ENCODE data around the gene TAS1R3. TPM values are rescaled to one million over a fixed set of nuclear protein-coding genes. Genes with fewer than 3 reads are reported as not detected.

The TAS1R3 gene
- total and polyA plus RNA-seq, 4 donors, result 0.19 to 0.36 (median 0.33) TPM; not detected in 1

GRCh38 chr1:1340185-1340584 is 9.1 kb downstream of the TAS1R3 start (continued):
- TF ChIP-seq, protein P1, sequence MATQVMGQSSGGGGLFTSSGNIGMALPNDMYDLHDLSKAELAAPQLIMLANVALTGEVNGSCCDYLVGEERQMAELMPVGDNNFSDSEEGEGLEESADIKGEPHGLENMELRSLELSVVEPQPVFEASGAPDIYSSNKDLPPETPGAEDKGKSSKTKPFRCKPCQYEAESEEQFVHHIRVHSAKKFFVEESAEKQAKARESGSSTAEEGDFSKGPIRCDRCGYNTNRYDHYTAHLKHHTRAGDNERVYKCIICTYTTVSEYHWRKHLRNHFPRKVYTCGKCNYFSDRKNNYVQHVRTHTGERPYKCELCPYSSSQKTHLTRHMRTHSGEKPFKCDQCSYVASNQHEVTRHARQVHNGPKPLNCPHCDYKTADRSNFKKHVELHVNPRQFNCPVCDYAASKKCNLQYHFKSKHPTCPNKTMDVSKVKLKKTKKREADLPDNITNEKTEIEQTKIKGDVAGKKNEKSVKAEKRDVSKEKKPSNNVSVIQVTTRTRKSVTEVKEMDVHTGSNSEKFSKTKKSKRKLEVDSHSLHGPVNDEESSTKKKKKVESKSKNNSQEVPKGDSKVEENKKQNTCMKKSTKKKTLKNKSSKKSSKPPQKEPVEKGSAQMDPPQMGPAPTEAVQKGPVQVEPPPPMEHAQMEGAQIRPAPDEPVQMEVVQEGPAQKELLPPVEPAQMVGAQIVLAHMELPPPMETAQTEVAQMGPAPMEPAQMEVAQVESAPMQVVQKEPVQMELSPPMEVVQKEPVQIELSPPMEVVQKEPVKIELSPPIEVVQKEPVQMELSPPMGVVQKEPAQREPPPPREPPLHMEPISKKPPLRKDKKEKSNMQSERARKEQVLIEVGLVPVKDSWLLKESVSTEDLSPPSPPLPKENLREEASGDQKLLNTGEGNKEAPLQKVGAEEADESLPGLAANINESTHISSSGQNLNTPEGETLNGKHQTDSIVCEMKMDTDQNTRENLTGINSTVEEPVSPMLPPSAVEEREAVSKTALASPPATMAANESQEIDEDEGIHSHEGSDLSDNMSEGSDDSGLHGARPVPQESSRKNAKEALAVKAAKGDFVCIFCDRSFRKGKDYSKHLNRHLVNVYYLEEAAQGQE (IDR thresholded peaks at IDR 0.05), result no peak
- no peak for TF ChIP-seq FOXA1 (IDR thresholded peaks at IDR 0.05)
- TF ChIP-seq YY1 (IDR thresholded peaks at IDR 0.05), result no peak
- TF ChIP-seq TAF1 (conservative IDR thresholded peaks at IDR 0.05), result no peak
- TF ChIP-seq EGR1 (IDR thresholded peaks at IDR 0.05; ENCODE audit: low read depth in 2 of 2), result no peak
- TF ChIP-seq RXRA (IDR thresholded peaks at IDR 0.05), result no peak

GRCh38 chr1:1340791-1341548 is 9.9 kb downstream of the TAS1R3 start:
- peaks cover 0 to 31% (median 13%) of the 10 kb centered on the region in 4 donors for H3K36me3 ChIP-seq (ENCODE audit: control insufficient read depth in 4 of 4, insufficient read depth in 3 of 4, low read depth in 1 of 4, low read length in 3 of 4)
- TF ChIP-seq HNF4A (conservative IDR thresholded peaks at IDR 0.05), result no peak
- no peak for DNase-seq (ENCODE audit: low spot score)

GRCh38 chr1:1341549-1342021 is 10.5 kb downstream of the TAS1R3 start:
- no peak overlapping the region for H3K9ac ChIP-seq (ENCODE audit: low read depth in 1 of 2, low read length in 2 of 2)
- no peak for TF ChIP-seq RAD21 (IDR thresholded peaks at IDR 0.05)
- no peak for TF ChIP-seq FOXA2 (IDR thresholded peaks at IDR 0.05)
- TF ChIP-seq, protein P2, sequence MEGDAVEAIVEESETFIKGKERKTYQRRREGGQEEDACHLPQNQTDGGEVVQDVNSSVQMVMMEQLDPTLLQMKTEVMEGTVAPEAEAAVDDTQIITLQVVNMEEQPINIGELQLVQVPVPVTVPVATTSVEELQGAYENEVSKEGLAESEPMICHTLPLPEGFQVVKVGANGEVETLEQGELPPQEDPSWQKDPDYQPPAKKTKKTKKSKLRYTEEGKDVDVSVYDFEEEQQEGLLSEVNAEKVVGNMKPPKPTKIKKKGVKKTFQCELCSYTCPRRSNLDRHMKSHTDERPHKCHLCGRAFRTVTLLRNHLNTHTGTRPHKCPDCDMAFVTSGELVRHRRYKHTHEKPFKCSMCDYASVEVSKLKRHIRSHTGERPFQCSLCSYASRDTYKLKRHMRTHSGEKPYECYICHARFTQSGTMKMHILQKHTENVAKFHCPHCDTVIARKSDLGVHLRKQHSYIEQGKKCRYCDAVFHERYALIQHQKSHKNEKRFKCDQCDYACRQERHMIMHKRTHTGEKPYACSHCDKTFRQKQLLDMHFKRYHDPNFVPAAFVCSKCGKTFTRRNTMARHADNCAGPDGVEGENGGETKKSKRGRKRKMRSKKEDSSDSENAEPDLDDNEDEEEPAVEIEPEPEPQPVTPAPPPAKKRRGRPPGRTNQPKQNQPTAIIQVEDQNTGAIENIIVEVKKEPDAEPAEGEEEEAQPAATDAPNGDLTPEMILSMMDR (IDR thresholded peaks at IDR 0.05; ENCODE audit: low read depth, low read length, missing input control), result no peak
- no peak for TF ChIP-seq SP1 (IDR thresholded peaks at IDR 0.05)
- TF ChIP-seq NR2F2 (IDR thresholded peaks at IDR 0.05), result no peak
- no peak for TF ChIP-seq JUND (IDR thresholded peaks at IDR 0.05)
- no peak for TF ChIP-seq YY1 (IDR thresholded peaks at IDR 0.05)
- TF ChIP-seq TAF1 (conservative IDR thresholded peaks at IDR 0.05), result no peak
- TF ChIP-seq, protein P3, sequence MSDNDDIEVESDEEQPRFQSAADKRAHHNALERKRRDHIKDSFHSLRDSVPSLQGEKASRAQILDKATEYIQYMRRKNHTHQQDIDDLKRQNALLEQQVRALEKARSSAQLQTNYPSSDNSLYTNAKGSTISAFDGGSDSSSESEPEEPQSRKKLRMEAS (IDR thresholded peaks at IDR 0.05), result no peak
- TF ChIP-seq, protein P4, sequence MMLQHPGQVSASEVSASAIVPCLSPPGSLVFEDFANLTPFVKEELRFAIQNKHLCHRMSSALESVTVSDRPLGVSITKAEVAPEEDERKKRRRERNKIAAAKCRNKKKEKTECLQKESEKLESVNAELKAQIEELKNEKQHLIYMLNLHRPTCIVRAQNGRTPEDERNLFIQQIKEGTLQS (IDR thresholded peaks at IDR 0.05), result no peak
- no peak for TF ChIP-seq GABPA (IDR thresholded peaks at IDR 0.05 in 1 of 2, conservative IDR thresholded peaks at IDR 0.05 in 1 of 2)
- TF ChIP-seq EGR1 (IDR thresholded peaks at IDR 0.05; ENCODE audit: low read depth in 2 of 2), result no peak

More at GRCh38 chr1:1340791-1341548, 9.9 kb downstream of the TAS1R3 start:
- peaks cover 18 to 30% (median 29%) of the 10 kb centered on the region in 4 donors for H3K4me1 ChIP-seq (ENCODE audit: control insufficient read depth in 4 of 4, insufficient read depth in 4 of 4, low read length in 3 of 4)
- no peaks in the 10 kb centered on the region for H3K9me3 ChIP-seq (ENCODE audit: control insufficient read depth in 4 of 4, low read length in 3 of 4)
- H3K4me3 ChIP-seq (ENCODE audit: low read depth in 1 of 3, low read length in 3 of 3), result no peak overlapping the region
- no peak overlapping the region for H3K27ac ChIP-seq (ENCODE audit: low read depth in 1 of 2, low read length in 2 of 2)
- H3K9ac ChIP-seq (ENCODE audit: low read depth in 1 of 2, low read length in 2 of 2), result no peak overlapping the region
- H3K27me3 ChIP-seq (ENCODE audit: control insufficient read depth in 4 of 4, insufficient read depth in 4 of 4, low read length in 3 of 4), result no peaks in the 10 kb centered on the region
- WGBS, result 94% methylated on average over 36 of the region's 36 CpGs

More at GRCh38 chr1:1341549-1342021, 10.5 kb downstream of the TAS1R3 start:
- Histone ChIP-seq H3K4me3 (ENCODE audit: low read depth in 1 of 3, low read length in 3 of 3) (no peak overlapping the region), H3K27me3 (ENCODE audit: control insufficient read depth in 4 of 4, insufficient read depth in 4 of 4, low read length in 3 of 4) (no peaks in the 10 kb centered on the region), H3K27ac (ENCODE audit: low read depth in 1 of 2, low read length in 2 of 2) (no peak overlapping the region), H3K4me1 (ENCODE audit: control insufficient read depth in 4 of 4, insufficient read depth in 4 of 4, low read length in 3 of 4) (peaks cover 25 to 37% (median 35%) of the 10 kb centered on the region in 4 donors), H3K36me3 (ENCODE audit: control insufficient read depth in 4 of 4, insufficient read depth in 3 of 4, low read depth in 1 of 4, low read length in 3 of 4) (peaks cover 0 to 31% (median 13%) of the 10 kb centered on the region in 4 donors), H3K9me3 (ENCODE audit: control insufficient read depth in 4 of 4, low read length in 3 of 4) (no peaks in the 10 kb centered on the region)
- DNase-seq (ENCODE audit: low spot score), result no peak
- WGBS, result 95% methylated on average over 17 of the region's 17 CpGs

All from liver (tissue), 9 donors.